ENCODE data around the gene AVEN.

- TF ChIP-seq CTCF (IDR thresholded peaks at IDR 0.05 in 8 of 11, conservative IDR thresholded peaks at IDR 0.05 in 3 of 11), result no peak
- no peak for TF ChIP-seq POLR2AphosphoS5 (IDR thresholded peaks at IDR 0.05)
These were observed 24.4 kb downstream of the AVEN start for GRCh38 chr15:34014556-34014955.

All from spleen (tissue), 7 donors.